ENCODE measurements around the gene TRIO. TPM values are rescaled to one million over a fixed set of nuclear protein-coding genes. Genes with fewer than 3 reads are reported as not detected.

The TRIO gene
- total and polyA plus RNA-seq, 10 of the 15 experiments (the other 5 are each of a cell fraction or from before 2014, with no cell fraction given): 5.1 to 96.4 (median 44.6) TPM

GRCh38 chr5:14396737-14397136 lies 253.6 kb downstream of the TRIO start:
- no peak for DNase-seq (ENCODE audit: low read depth, low spot score)
- Histone ChIP-seq H2AFZ (ENCODE audit: control insufficient read depth, low read depth, low read length) (no peak overlapping the region), H3K79me2 (ENCODE audit: control insufficient read depth, insufficient read depth, low read length) (no peaks in the 10 kb centered on the region), H4K20me1 (ENCODE audit: control insufficient read depth, insufficient read depth) (no peaks in the 10 kb centered on the region), H3K9ac (ENCODE audit: control insufficient read depth, insufficient read depth, low read length) (no peak overlapping the region), H3K4me2 (ENCODE audit: control insufficient read depth, insufficient read depth) (no peak overlapping the region), H3K4me3 (no peak overlapping the region), H3K9me3 (replicated peaks; ENCODE audit: control insufficient read depth, insufficient read depth, low read length) (no peaks in the 10 kb centered on the region), H3K36me3 (ENCODE audit: control insufficient read depth in 2 of 2, insufficient read depth in 2 of 2, low read length in 1 of 2) (peaks cover 2 to 52% of the 10 kb centered on the region in 2 experiments; a peak in 3 of 4 replicates), H3K27me3 (replicated peaks in 1 of 2; ENCODE audit: control insufficient read depth in 2 of 2, insufficient read depth in 2 of 2, low read length in 1 of 2) (no peaks in the 10 kb centered on the region), H3K4me1 (ENCODE audit: control insufficient read depth, insufficient read depth, low read length) (no peaks in the 10 kb centered on the region), H3K27ac (ENCODE audit: control insufficient read depth, insufficient read depth) (no peak overlapping the region)
- no TSS peak for BruUV-seq (replicated peaks)
- TF ChIP-seq, protein P1, sequence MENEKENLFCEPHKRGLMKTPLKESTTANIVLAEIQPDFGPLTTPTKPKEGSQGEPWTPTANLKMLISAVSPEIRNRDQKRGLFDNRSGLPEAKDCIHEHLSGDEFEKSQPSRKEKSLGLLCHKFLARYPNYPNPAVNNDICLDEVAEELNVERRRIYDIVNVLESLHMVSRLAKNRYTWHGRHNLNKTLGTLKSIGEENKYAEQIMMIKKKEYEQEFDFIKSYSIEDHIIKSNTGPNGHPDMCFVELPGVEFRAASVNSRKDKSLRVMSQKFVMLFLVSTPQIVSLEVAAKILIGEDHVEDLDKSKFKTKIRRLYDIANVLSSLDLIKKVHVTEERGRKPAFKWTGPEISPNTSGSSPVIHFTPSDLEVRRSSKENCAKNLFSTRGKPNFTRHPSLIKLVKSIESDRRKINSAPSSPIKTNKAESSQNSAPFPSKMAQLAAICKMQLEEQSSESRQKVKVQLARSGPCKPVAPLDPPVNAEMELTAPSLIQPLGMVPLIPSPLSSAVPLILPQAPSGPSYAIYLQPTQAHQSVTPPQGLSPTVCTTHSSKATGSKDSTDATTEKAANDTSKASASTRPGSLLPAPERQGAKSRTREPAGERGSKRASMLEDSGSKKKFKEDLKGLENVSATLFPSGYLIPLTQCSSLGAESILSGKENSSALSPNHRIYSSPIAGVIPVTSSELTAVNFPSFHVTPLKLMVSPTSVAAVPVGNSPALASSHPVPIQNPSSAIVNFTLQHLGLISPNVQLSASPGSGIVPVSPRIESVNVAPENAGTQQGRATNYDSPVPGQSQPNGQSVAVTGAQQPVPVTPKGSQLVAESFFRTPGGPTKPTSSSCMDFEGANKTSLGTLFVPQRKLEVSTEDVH (IDR thresholded peaks at IDR 0.05; ENCODE audit: low read depth, partially characterized antibody): no peak
- TF ChIP-seq RFX5 (IDR thresholded peaks at IDR 0.05; ENCODE audit: low read depth, low read length) (no peak), RAD21 (IDR thresholded peaks at IDR 0.05; ENCODE audit: insufficient read depth, low read depth, low read length) (no peak), RBBP5 (conservative IDR thresholded peaks at IDR 0.05) (no peak), SIN3A (IDR thresholded peaks at IDR 0.05; ENCODE audit: low read depth, low read length) (no peak), ZNF217 (IDR thresholded peaks at IDR 0.05) (no peak)
- TF ChIP-seq, protein P2, sequence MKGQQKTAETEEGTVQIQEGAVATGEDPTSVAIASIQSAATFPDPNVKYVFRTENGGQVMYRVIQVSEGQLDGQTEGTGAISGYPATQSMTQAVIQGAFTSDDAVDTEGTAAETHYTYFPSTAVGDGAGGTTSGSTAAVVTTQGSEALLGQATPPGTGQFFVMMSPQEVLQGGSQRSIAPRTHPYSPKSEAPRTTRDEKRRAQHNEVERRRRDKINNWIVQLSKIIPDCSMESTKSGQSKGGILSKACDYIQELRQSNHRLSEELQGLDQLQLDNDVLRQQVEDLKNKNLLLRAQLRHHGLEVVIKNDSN (IDR thresholded peaks at IDR 0.05; ENCODE audit: borderline replicate concordance, extremely low read length, insufficient read depth, low read depth, low read length): no peak
- ChIA-PET CTCF (interaction anchor here (3.8 kb wide), 1 partner anchor 252 kb away, joined by 18 read pairs; no protein-coding TSS in a partner anchor), RAD21 (ENCODE audit: unreplicated experiment) (interaction anchor here (1.1 to 4.0 kb wide), 2 partner anchors 251 to 252 kb away, joined by 5 to 25 read pairs; no protein-coding TSS in a partner anchor), SMC1A (ENCODE audit: uncharacterized antibody, unreplicated experiment) (interaction anchor here (0.8 kb wide), 1 partner anchor 252 kb away, joined by 3 read pairs; no protein-coding TSS in a partner anchor), POLR2A (no interaction called here)
- in situ Hi-C loops (cut with MboI): loop anchor here (10.0 kb wide), 1 partner anchor 248 kb away; no protein-coding TSS in a partner anchor
- no peak for FAIRE-seq
- 88% methylated on average over 5 of the region's 5 CpGs for WGBS (ENCODE audit: insufficient coverage, insufficient replicate concordance, low lambda C conversion rate, missing lambda C conversion rate)
- intact Hi-C loops (cut with micrococcal nuclease; ENCODE audit: unreplicated experiment): no loop called here
- ATAC-seq: no peak
